HepG2 (cell line): ENCODE data around the gene EFNA3. TPM values are rescaled to one million over a fixed set of nuclear protein-coding genes. Genes with fewer than 3 reads are reported as not detected.

Source experiments
- ATAC-seq: fragments of 200-7000 bp; cut with Tn5 transposase; 3 replicates; pipeline ENCODE4 v1.9.1; 2020; ENCODE audit warnings: mild to moderate bottlenecking, moderate library complexity
- BruUV-seq: library from RNA; stranded (reverse); fragments of 400-500 nt; replicated peaks from 2 replicates; lab custom pipeline; 2021; lab: Mats Ljungman, UMichigan
- CTCF ChIA-PET: fragments of 300-600 bp; formaldehyde crosslinking; extraction: SDS; loops from one replicate; lab custom pipeline; 2021; ENCODE audit warnings: low total read pairs, inconsistent platforms, low intra/inter-chr PET ratio; lab: Yijun Ruan, JAX
- POLR2A ChIA-PET: fragments of 350-600 bp; sonication (Branson Sonifier 250); formaldehyde crosslinking; loops from one replicate; lab custom pipeline; 2020; ENCODE audit warnings: antibody characterized with exemption, inconsistent platforms; lab: Yijun Ruan, JAX
- DNase-seq: peaks from one replicate; pipeline ENCODE4 v3.0.0-alpha.2; 2015; ENCODE audit warnings: low spot score
- FAIRE-seq: peaks from 3 replicates; lab custom pipeline; 2011; peaks lifted over from hg19 to GRCh38; lab: Jason Lieb, UNC
- H2AFZ ChIP-seq: one replicate; pipeline ENCODE4 v1.6.1; 2011; ENCODE audit warnings: low read length, inconsistent platforms
- H3K27ac ChIP-seq: fragments of 300-600 bp; 3 replicates; pipeline ENCODE4 v1.8.0; 2011; ENCODE audit warnings: mixed run types, mild to moderate bottlenecking, mixed read lengths, low read length, inconsistent platforms; ENCODE audit not compliant: insufficient read depth; ENCODE audit errors: extremely low read length
- H3K27me3 ChIP-seq, 2 experiments: fragments of 200-600 bp in 1 of 2; 2 replicates in 1 of 2; 3 replicates in 1 of 2; pipeline versions ENCODE4 v1.6.0 to v1.8.0; 2011; ENCODE audit warnings: low read length in 2 of 2, mild to moderate bottlenecking in 2 of 2, moderate library complexity in 2 of 2, inconsistent platforms in 1 of 2; ENCODE audit not compliant: insufficient read depth in 2 of 2, control insufficient read depth in 1 of 2
- H3K36me3 ChIP-seq, 2 experiments: fragments of 200-600 bp in 1 of 2; replicated peaks in 1 of 2; 2 replicates in 1 of 2; 3 replicates in 1 of 2; pipeline versions ENCODE4 v1.5.1 to v1.8.0; 2011; ENCODE audit warnings: low read length in 2 of 2, inconsistent platforms in 1 of 2; ENCODE audit not compliant: insufficient read depth in 2 of 2, control insufficient read depth in 1 of 2
- H3K4me1 ChIP-seq: 2 replicates; pipeline ENCODE4 v1.5.1; 2012; ENCODE audit warnings: low read length, inconsistent platforms; ENCODE audit not compliant: insufficient read depth
- H3K4me2 ChIP-seq: 2 replicates; pipeline ENCODE4 v1.6.0; 2011; ENCODE audit warnings: low read depth, low read length, inconsistent platforms
- H3K4me3 ChIP-seq, 3 experiments: fragments of 200-600 bp in 1 of 3; sonication (generic), shearing (Covaris generic) in 1 of 3; replicated peaks in 1 of 3; 2 replicates each; pipeline ENCODE4 v1.5.1; 2011 to 2016; ENCODE audit warnings: low read length in 3 of 3, inconsistent platforms in 2 of 3, low read depth in 2 of 3, mild to moderate bottlenecking in 2 of 3, control low read depth in 1 of 3, mixed read lengths in 1 of 3; ENCODE audit not compliant: insufficient read depth in 1 of 3
- H3K79me2 ChIP-seq: one replicate; pipeline ENCODE4 v1.6.1; 2011; ENCODE audit warnings: low read length, inconsistent platforms; ENCODE audit not compliant: insufficient read depth
- H3K9ac ChIP-seq: 2 replicates; pipeline ENCODE4 v1.6.0; 2011; ENCODE audit warnings: mild to moderate bottlenecking, low read depth, low read length, inconsistent platforms; ENCODE audit not compliant: insufficient read depth
- H3K9me3 ChIP-seq: 2 replicates; pipeline ENCODE4 v1.5.1; 2012; ENCODE audit warnings: mild to moderate bottlenecking, low read length
- H4K20me1 ChIP-seq: 2 replicates; pipeline ENCODE4 v1.6.0; 2011; ENCODE audit warnings: inconsistent platforms, mild to moderate bottlenecking, low read length, moderate library complexity; ENCODE audit not compliant: insufficient read depth
- KDM6A ChIP-seq: IDR thresholded peaks from 2 replicates; pipeline ENCODE4 v1.6.1; 2016; ENCODE audit warnings: low read depth
- MIER2 ChIP-seq: IDR thresholded peaks from 2 replicates; pipeline ENCODE4 v1.6.1; 2016; ENCODE audit warnings: missing biosample characterization, missing genetic modification reagents
- ZFP36 ChIP-seq: fragments of 150-350 bp; IDR thresholded peaks from 2 replicates; pipeline ENCODE4 v1.6.1; 2018; ENCODE audit warnings: borderline replicate concordance, low read length, low read depth; ENCODE audit not compliant: partially characterized antibody
- ZNF263 ChIP-seq: sonication (generic); formaldehyde crosslinking; IDR thresholded peaks from 2 replicates; pipeline ENCODE4 v1.4.0; 2020; ENCODE audit warnings: missing genetic modification reagents
- ZNF775 ChIP-seq: sonication (generic); formaldehyde crosslinking; IDR thresholded peaks from 2 replicates; pipeline ENCODE4 v1.4.0; 2020; ENCODE audit warnings: missing genetic modification reagents, mild to moderate bottlenecking, moderate library complexity, borderline replicate concordance
- ZNF788 ChIP-seq: sonication (generic); formaldehyde crosslinking; IDR thresholded peaks from 2 replicates; pipeline ENCODE4 v1.5.0; 2020; ENCODE audit warnings: mild to moderate bottlenecking, missing genetic modification reagents, borderline replicate concordance
- WGBS: methylation state at CpG from one replicate; pipeline ENCODE4 v1.1.6; 2017; ENCODE audit warnings: low lambda C conversion rate; 5-methylcytosine and 5-hydroxymethylcytosine counted together
- in situ Hi-C: cut with HindIII; loops from 2 replicates; pipeline ENCODE4 v1.10.0; 2017; ENCODE audit warnings: low pct_unique_long_range_greater_than_20kb; ENCODE audit not compliant: extremely low pct_ligation_motif_present
- intact Hi-C: fragments of 100-400 bp; cut with micrococcal nuclease; formaldehyde crosslinking; loops from one replicate; pipeline ENCODE4 v1.10.0; 2022; ENCODE audit not compliant: unreplicated experiment
- polyA plus RNA-seq, 8 experiments: library from polyadenylated mRNA; depleted of rRNA in 3 of 8; stranded (reverse) in 7 of 8; unstranded in 1 of 8; fragments of >200 nt; fragmentation: Illumina TruSeq in 4 of 8; extraction: Trizol in 4 of 8; gene quantifications; 2 replicates each; pipeline versions ENCODE4 v1.2.1 to v1.2.3, GENCODE V29; 2011 to 2016; ENCODE audit warnings: low read depth in 4 of 8, missing spikeins in 1 of 8, mixed read lengths in 1 of 8; ENCODE audit not compliant: insufficient read depth in 1 of 8
- total RNA-seq, 5 experiments: library from RNA; depleted of rRNA; stranded (reverse); fragments of >200 nt; fragmentation: Illumina TruSeq; extraction: Trizol; gene quantifications; 2 replicates each; pipeline ENCODE4 v1.2.3, GENCODE V29; 2016; ENCODE audit warnings: low read depth in 1 of 5
- TF ChIP-seq, protein P1 (sequence below), 2 experiments: fragments of 450-650 bp in 1 of 2; sonication (generic) in 1 of 2; formaldehyde crosslinking in 1 of 2; IDR thresholded peaks; 2 replicates each; pipeline versions ENCODE4 v1.6.1 to v1.8.0; 2016 to 2022; ENCODE audit warnings: antibody characterized with exemption in 1 of 2, mild to moderate bottlenecking in 1 of 2, missing genetic modification reagents in 1 of 2
- TF ChIP-seq, protein P2 (sequence below): sonication (generic); formaldehyde crosslinking; IDR thresholded peaks from 2 replicates; pipeline ENCODE4 v1.4.0; 2020; ENCODE audit warnings: missing genetic modification reagents

Gene EFNA3
- total and polyA plus RNA-seq, 2 of the 13 experiments (the other 11 are each of a cell fraction or from before 2014, with no cell fraction given): 1.0 to 5.7 TPM

DNA sequence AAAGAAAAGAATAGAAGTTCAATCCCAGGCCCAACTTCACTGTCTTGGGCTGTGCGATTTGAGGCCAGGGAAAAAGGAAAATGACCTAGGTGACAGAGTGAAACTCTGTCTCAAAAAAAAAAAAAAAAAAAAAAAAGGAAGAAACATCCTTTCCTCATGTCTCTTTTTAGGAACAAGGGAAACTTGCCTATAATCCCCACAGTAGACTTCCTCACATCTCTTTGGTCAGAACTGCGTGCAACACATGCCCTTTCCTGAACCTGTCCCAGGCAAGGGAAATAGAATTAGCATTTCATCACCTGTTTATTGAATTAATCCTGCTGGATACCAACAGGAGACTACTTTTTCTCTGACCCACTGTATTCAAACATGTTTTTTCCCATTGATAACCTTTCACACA lies 42.7 kb upstream of the EFNA3 start (continued):
- TF ChIP-seq, protein P1, sequence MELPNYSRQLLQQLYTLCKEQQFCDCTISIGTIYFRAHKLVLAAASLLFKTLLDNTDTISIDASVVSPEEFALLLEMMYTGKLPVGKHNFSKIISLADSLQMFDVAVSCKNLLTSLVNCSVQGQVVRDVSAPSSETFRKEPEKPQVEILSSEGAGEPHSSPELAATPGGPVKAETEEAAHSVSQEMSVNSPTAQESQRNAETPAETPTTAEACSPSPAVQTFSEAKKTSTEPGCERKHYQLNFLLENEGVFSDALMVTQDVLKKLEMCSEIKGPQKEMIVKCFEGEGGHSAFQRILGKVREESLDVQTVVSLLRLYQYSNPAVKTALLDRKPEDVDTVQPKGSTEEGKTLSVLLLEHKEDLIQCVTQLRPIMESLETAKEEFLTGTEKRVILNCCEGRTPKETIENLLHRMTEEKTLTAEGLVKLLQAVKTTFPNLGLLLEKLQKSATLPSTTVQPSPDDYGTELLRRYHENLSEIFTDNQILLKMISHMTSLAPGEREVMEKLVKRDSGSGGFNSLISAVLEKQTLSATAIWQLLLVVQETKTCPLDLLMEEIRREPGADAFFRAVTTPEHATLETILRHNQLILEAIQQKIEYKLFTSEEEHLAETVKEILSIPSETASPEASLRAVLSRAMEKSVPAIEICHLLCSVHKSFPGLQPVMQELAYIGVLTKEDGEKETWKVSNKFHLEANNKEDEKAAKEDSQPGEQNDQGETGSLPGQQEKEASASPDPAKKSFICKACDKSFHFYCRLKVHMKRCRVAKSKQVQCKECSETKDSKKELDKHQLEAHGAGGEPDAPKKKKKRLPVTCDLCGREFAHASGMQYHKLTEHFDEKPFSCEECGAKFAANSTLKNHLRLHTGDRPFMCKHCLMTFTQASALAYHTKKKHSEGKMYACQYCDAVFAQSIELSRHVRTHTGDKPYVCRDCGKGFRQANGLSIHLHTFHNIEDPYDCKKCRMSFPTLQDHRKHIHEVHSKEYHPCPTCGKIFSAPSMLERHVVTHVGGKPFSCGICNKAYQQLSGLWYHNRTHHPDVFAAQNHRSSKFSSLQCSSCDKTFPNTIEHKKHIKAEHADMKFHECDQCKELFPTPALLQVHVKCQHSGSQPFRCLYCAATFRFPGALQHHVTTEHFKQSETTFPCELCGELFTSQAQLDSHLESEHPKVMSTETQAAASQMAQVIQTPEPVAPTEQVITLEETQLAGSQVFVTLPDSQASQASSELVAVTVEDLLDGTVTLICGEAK (IDR thresholded peaks at IDR 0.05): no peak
- TF ChIP-seq, protein P1 (CRISPR knock-in tag; IDR thresholded peaks at IDR 0.05): no peak
- TF ChIP-seq ZFP36 (no peak), MIER2 (CRISPR knock-in tag) (no peak)

DNA sequence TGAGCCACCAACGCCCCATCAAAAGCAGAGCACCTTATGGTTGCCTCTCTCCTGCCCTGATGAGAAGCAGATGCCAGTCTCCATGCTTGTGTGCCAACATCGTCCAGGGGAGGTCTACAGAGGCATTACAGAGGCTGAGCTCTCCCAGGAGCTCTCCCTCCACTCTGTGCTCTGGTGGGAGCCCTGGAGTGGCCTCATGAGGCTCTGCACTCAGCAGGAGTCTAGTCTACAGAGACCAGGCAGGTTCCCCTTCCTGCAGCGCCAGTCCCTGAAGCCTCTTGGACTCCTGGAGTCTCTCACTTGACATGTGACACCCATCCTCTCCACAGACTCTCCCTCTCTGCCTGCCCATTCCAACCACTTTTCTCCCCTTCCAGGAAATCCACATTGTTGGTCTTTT lies 41.6 kb upstream of the EFNA3 start:
- Histone ChIP-seq H3K9me3 (no peaks in the 10 kb centered on the region), H3K4me1 (peaks cover 24% of the 10 kb centered on the region), H4K20me1 (no peaks in the 10 kb centered on the region), H2AFZ (no peak overlapping the region), H3K9ac (no peak overlapping the region), H3K4me2 (no peak overlapping the region), H3K79me2 (no peaks in the 10 kb centered on the region), H3K27me3 (peaks cover 14 to 55% of the 10 kb centered on the region in 2 experiments), H3K27ac (no peak overlapping the region), H3K36me3 (no peaks in the 10 kb centered on the region), H3K4me3 (no peak overlapping the region)
- ATAC-seq (no peak; the same call in 2 of the 3 replicates), DNase-seq (no peak), FAIRE-seq (no peak)
- CTCF ChIA-PET: no interaction called here
- intact Hi-C loops (no loop called here), in situ Hi-C loops (no loop called here)
- POLR2A ChIA-PET: interaction anchor here (0.9 kb wide), 1 partner anchor 26 kb away, joined by 3 read pairs; the partner anchor contains the start of gene EFNA4
- no TSS peak for BruUV-seq
- WGBS: 0% methylated on average over 1 of the region's 3 CpGs
- TF ChIP-seq, protein P2, sequence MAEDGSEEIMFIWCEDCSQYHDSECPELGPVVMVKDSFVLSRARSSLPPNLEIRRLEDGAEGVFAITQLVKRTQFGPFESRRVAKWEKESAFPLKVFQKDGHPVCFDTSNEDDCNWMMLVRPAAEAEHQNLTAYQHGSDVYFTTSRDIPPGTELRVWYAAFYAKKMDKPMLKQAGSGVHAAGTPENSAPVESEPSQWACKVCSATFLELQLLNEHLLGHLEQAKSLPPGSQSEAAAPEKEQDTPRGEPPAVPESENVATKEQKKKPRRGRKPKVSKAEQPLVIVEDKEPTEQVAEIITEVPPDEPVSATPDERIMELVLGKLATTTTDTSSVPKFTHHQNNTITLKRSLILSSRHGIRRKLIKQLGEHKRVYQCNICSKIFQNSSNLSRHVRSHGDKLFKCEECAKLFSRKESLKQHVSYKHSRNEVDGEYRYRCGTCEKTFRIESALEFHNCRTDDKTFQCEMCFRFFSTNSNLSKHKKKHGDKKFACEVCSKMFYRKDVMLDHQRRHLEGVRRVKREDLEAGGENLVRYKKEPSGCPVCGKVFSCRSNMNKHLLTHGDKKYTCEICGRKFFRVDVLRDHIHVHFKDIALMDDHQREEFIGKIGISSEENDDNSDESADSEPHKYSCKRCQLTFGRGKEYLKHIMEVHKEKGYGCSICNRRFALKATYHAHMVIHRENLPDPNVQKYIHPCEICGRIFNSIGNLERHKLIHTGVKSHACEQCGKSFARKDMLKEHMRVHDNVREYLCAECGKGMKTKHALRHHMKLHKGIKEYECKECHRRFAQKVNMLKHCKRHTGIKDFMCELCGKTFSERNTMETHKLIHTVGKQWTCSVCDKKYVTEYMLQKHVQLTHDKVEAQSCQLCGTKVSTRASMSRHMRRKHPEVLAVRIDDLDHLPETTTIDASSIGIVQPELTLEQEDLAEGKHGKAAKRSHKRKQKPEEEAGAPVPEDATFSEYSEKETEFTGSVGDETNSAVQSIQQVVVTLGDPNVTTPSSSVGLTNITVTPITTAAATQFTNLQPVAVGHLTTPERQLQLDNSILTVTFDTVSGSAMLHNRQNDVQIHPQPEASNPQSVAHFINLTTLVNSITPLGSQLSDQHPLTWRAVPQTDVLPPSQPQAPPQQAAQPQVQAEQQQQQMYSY: no peak
- TF ChIP-seq ZNF263 (CRISPR knock-in tag) (no peak), KDM6A (CRISPR knock-in tag) (no peak), ZNF788 (CRISPR knock-in tag) (no peak), ZNF775 (CRISPR knock-in tag) (no peak)
- TF ChIP-seq, all 625 proteins: peak for 0
